Endodermal cell (in vitro differentiated cells): ENCODE measurements around the gene ZHX3. TPM values are rescaled to one million over a fixed set of nuclear protein-coding genes. Genes with fewer than 3 reads are reported as not detected.
"Not testable (repeated sequence)": the region's sequence is repeated elsewhere in the genome, so short reads cannot be mapped to it uniquely, and the experiment has no call there.

Experiments used
- DNase-seq: peaks from one replicate; pipeline ENCODE4 v3.0.0-alpha.2; 2017
- H3K27ac ChIP-seq: 2 replicates; pipeline ENCODE4 v1.5.1; 2013; ENCODE audit warnings: mild to moderate bottlenecking, low read depth, low read length, moderate library complexity
- H3K27me3 ChIP-seq: 2 replicates; pipeline ENCODE4 v1.6.1; 2013; ENCODE audit warnings: mild to moderate bottlenecking, low read length, moderate library complexity; ENCODE audit not compliant: insufficient read depth, control insufficient read depth, poor library complexity, severe bottlenecking
- H3K36me3 ChIP-seq: 2 replicates; pipeline ENCODE4 v1.7.0; 2013; ENCODE audit warnings: mild to moderate bottlenecking, low read length, moderate library complexity; ENCODE audit not compliant: control insufficient read depth, insufficient read depth
- H3K4me1 ChIP-seq: one replicate; pipeline ENCODE4 v1.7.0; 2013; ENCODE audit warnings: low read length; ENCODE audit not compliant: control insufficient read depth, insufficient read depth
- H3K4me3 ChIP-seq: 2 replicates; pipeline ENCODE4 v1.5.1; 2013; ENCODE audit warnings: mild to moderate bottlenecking, low read length, moderate library complexity
- H3K9ac ChIP-seq: 2 replicates; pipeline ENCODE4 v1.6.1; 2013; ENCODE audit warnings: mild to moderate bottlenecking, low read length, moderate library complexity; ENCODE audit not compliant: poor library complexity, severe bottlenecking; ENCODE audit errors: extremely low read depth
- H3K9me3 ChIP-seq: 2 replicates; pipeline ENCODE4 v1.6.1; 2013; ENCODE audit warnings: mild to moderate bottlenecking, low read length, moderate library complexity; ENCODE audit not compliant: control insufficient read depth
- H3K27ac Mint-ChIP-seq: 2 replicates; pipeline ENCODE4 v1.8.0; 2020; ENCODE audit warnings: mixed read lengths
- H3K27me3 Mint-ChIP-seq: 2 replicates; pipeline ENCODE4 v1.8.0; 2021; ENCODE audit warnings: mild to moderate bottlenecking, mixed read lengths; ENCODE audit not compliant: insufficient read depth
- H3K36me3 Mint-ChIP-seq: 2 replicates; pipeline ENCODE4 v1.8.0; 2020; ENCODE audit warnings: low read depth, mixed read lengths
- H3K4me1 Mint-ChIP-seq: 2 replicates; pipeline ENCODE4 v1.8.0; 2020; ENCODE audit warnings: mixed read lengths
- H3K4me3 Mint-ChIP-seq: 2 replicates; pipeline ENCODE4 v1.8.0; 2020; ENCODE audit warnings: mild to moderate bottlenecking, moderate library complexity, mixed read lengths
- H3K9me3 Mint-ChIP-seq: 2 replicates; pipeline ENCODE4 v1.8.0; 2020; ENCODE audit warnings: mild to moderate bottlenecking, mixed read lengths
- CTCF ChIP-seq: fragments of 200-600 bp; sonication (generic); conservative IDR thresholded peaks from 2 replicates; pipeline ENCODE4 v1.5.0; 2021; ENCODE audit warnings: antibody characterized with exemption, mild to moderate bottlenecking
- WGBS, 2 experiments: methylation state at CpG; one replicate each; pipeline versions ENCODE4 v1.1.5 to v1.1.7; 2013; ENCODE audit warnings: missing lambda C conversion rate in 2 of 2, mixed read lengths in 1 of 2; ENCODE audit not compliant: insufficient coverage in 1 of 2, insufficient read length in 1 of 2; 5-methylcytosine and 5-hydroxymethylcytosine counted together
- total RNA-seq, 2 donors: library from RNA; stranded (reverse); fragmentation: NEBNext Ultra II Directional in 1 of 2; extraction: Animal tissue kit (Norgen Biotek cat#: 25700) in 1 of 2; gene quantifications; 2 replicates in 1 of 2; 3 replicates in 1 of 2; pipeline ENCODE4 v1.2.1, GENCODE V29; 2021

The ZHX3 gene
- total RNA-seq, 2 donors from 2014 or later, result 5.4 to 5.5 TPM

DNA sequence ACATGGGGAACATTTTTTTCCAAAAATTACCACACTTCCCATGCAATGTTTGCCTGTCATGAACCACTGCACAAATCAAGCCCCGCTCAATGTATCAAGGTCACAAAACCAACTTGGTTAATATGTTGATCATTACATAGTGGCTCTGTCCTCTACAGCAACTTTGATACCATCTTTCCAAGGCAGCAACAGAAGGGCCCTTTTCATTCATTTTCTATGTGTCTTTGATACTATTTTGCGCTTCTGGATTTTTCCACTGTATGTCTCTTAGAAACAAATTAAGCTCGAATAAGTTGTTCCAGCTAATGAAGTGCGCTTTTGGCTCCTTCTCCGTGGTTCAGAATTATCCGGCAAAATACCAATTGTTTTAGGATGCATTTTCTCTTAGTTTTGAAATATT is 1.5 kb downstream of the ZHX3 start:
- peak overlapping the region; percentile 69 for H3K4me3 Mint-ChIP-seq
- no peaks in the 10 kb centered on the region for H3K36me3 Mint-ChIP-seq
- no peaks in the 10 kb centered on the region for H3K36me3 ChIP-seq
- no peak overlapping the region for H3K9ac ChIP-seq
- 90 to 94% methylated on average over 5 to 6 of the region's 6 CpGs for WGBS, 2 experiments
- H3K4me3 ChIP-seq, result no peak overlapping the region
- H3K27me3 ChIP-seq, result peaks cover 9% of the 10 kb centered on the region
- peaks cover 20% of the 10 kb centered on the region for H3K27me3 Mint-ChIP-seq
- H3K9me3 Mint-ChIP-seq, result no peaks in the 10 kb centered on the region
- TF ChIP-seq CTCF, result no peak
- no peaks in the 10 kb centered on the region for H3K4me1 ChIP-seq
- H3K9me3 ChIP-seq, result no peaks in the 10 kb centered on the region
- DNase-seq, result no peak
- no peak overlapping the region for H3K27ac ChIP-seq
- H3K4me1 Mint-ChIP-seq, result peaks cover 6% of the 10 kb centered on the region
- H3K27ac Mint-ChIP-seq, result no peak overlapping the region

- H3K9me3 Mint-ChIP-seq, result no peaks in the 10 kb centered on the region
- Histone ChIP-seq H3K4me3 (no peak overlapping the region), H3K36me3 (no peaks in the 10 kb centered on the region), H3K4me1 (no peaks in the 10 kb centered on the region), H3K27ac (no peak overlapping the region), H3K27me3 (peaks cover 3% of the 10 kb centered on the region), H3K9ac (no peak overlapping the region), H3K9me3 (no peaks in the 10 kb centered on the region)
- H3K36me3 Mint-ChIP-seq, result no peaks in the 10 kb centered on the region
- no peak for DNase-seq
- H3K4me1 Mint-ChIP-seq, result peaks cover 6% of the 10 kb centered on the region
- 86 to 100% methylated on average over 2 of the region's 2 CpGs for WGBS, 2 experiments
- H3K27ac Mint-ChIP-seq, result no peak overlapping the region
- no peak for TF ChIP-seq CTCF
- H3K27me3 Mint-ChIP-seq, result peaks cover 13% of the 10 kb centered on the region
- H3K4me3 Mint-ChIP-seq, result no peak overlapping the region
Observed at GRCh38 chr20:41314386-41314785, 3.1 kb downstream of the ZHX3 start.

- H3K4me1 Mint-ChIP-seq, H3K27ac ChIP-seq, H3K9me3 Mint-ChIP-seq, H3K36me3 Mint-ChIP-seq, H3K4me3 ChIP-seq, H3K4me1 ChIP-seq, H3K27ac Mint-ChIP-seq, H3K4me3 Mint-ChIP-seq, H3K27me3 ChIP-seq, H3K36me3 ChIP-seq, H3K9me3 ChIP-seq, DNase-seq, H3K9ac ChIP-seq, H3K27me3 Mint-ChIP-seq: not testable (repeated sequence)
- WGBS, 2 experiments, result 77 to 90% methylated on average over 5 to 6 of the region's 6 CpGs
Observed at GRCh38 chr20:41312009-41312408, 5.5 kb downstream of the ZHX3 start.

DNA sequence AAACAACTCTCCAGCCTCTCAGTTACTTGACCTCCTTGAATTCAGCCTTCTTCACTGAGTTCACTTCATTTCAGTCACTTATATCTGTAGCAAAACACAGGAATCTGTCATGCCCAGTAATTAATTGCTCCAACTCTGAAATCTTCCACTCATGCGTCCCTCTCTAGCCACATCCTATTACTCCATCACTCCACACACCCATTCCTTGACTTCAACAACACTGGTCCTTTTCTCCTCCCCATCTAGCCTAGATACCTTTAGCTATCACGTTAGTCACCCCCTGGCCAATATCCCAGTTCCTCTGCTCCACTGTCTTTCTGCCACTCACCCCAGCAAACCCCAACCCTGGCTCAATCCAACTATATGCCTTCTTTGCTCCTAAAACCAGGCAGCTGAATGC is 7.7 kb downstream of the ZHX3 start:
- Histone ChIP-seq H3K4me1 (no peaks in the 10 kb centered on the region), H3K4me3 (no peak overlapping the region), H3K9ac (no peak overlapping the region), H3K9me3 (no peaks in the 10 kb centered on the region), H3K36me3 (no peaks in the 10 kb centered on the region), H3K27me3 (no peaks in the 10 kb centered on the region), H3K27ac (no peak overlapping the region)
- Mint-ChIP-seq H3K36me3 (no peaks in the 10 kb centered on the region), H3K9me3 (no peaks in the 10 kb centered on the region), H3K27ac (no peak overlapping the region), H3K4me1 (peaks cover 4% of the 10 kb centered on the region), H3K4me3 (no peak overlapping the region), H3K27me3 (no peaks in the 10 kb centered on the region)
- TF ChIP-seq CTCF, result no peak
- DNase-seq, result no peak
- WGBS, 2 experiments, result 68 to 94% methylated on average over 2 of the region's 2 CpGs
